GM15510 (cell line): ENCODE results near the gene STAM.

Source experiments
- POLR2A ChIP-seq: IDR thresholded peaks from 3 replicates; pipeline ENCODE4 v1.6.1; 2011; ENCODE audit warnings: borderline replicate concordance; ENCODE audit not compliant: insufficient read length; ENCODE audit errors: extremely low read depth

Gene STAM

DNA sequence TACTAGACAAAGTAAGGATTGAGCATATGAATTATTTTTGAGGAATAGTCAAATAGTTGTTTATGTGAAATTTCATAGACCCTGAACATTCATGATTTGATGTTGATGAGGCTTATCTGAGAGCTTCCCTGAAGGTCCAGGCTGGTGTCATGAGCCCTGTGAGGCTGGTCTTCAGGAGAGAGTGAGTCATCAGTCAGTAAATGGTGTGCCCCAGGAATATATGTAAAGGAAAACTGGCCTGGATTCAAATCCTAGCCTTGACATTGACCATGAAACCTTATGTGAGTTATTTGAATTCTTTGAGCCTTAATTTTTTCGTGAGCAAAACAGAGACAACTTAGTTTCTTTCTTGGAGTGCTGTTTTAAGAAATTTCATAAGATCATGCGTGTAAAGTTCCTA is 114.2 kb downstream of the STAM start:
- TF ChIP-seq POLR2A: no peak

DNA sequence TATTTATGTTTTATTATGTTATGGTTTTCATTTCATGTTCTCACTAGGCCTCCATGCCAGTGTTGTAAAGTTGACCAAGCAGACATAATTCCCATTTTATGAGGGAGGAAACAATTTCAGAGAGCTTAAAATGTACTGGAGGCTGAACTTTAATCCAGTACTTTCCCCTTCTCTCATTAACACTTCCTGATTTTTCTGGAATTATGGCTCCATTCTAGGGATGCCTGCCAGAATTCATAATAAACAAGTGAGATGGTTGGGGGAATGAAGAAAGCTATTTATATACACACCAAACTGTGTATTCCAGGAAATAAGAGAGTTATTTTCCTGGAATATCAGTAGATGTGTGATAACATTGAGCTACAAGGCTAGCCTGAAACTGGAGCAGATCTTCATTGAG is 114.9 kb downstream of the STAM start:
- TF ChIP-seq POLR2A: no peak

DNA sequence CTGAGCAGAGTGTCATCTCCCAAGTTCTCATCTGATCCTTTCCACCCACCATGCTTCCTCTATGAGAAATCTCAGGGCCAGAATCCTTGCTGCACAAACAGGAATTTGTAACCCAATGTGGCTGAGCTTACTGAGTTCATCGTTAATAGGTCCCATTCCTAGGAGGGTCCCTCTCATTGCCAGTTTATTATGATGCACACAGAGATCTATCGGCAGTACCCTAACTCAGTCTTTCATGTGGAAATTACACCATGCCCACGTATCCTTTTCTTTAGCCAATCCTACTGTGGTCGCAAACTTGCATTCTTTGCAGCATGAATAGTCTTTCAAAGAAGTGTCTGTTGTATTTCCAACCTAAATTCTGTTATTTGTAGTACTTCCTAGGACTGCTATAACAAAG is 120.2 kb downstream of the STAM start:
- TF ChIP-seq POLR2A: no peak

DNA sequence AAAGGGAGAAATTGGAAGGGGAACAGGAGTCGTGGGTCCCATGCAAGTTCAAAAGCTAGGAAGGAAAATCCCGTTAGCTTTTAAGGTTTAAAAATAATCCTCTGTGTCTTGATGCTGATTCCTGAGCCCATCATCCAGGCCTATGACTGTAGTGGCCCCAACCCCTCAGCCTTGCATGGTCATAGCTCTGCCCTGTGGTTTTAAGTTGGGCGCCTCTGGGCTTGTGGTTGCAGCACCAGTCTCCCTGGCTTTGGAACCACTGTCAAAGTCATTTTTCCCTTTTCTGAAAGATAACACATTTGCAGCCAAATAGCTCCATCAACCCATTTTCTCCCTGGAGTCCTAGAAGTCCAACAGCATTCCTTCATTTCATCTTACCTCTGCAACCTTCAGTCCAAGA is 121.7 kb downstream of the STAM start:
- no peak for TF ChIP-seq POLR2A
